ENCODE measurements around the gene COX7B2.

COX7B2 gene

DNA sequence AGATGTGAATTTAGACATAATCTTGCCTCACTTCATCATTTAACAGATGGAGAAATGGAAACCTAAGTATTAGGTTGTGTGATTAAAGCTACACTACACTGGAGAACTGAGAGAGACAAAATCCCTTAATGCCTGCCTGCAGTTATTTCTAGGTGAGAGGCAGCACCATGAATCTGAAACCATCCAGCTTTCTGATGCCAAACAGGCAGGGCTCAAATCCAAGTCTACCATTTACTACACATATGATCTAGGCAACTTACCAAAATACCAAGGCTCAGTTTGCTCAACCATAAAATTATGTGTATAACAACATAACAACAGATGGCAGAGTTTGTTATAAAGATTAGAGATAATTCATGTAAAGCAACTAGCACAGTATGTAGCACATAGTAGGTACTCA, 45.6 kb upstream of the COX7B2 start:
- Histone ChIP-seq H3K4me3 (ENCODE audit: low read length) (no peak overlapping the region), H3K36me3 (replicated peaks; ENCODE audit: insufficient read depth, low read length) (no peaks in the 10 kb centered on the region), H3K9ac (ENCODE audit: low read length) (no peak overlapping the region), H2AFZ (ENCODE audit: low read length) (no peak overlapping the region), H3K4me1 (ENCODE audit: low read length) (no peaks in the 10 kb centered on the region), H4K20me1 (ENCODE audit: insufficient read depth, low read length) (no peaks in the 10 kb centered on the region), H3K27ac (ENCODE audit: low read length) (no peak overlapping the region), H3K79me2 (ENCODE audit: low read length) (no peaks in the 10 kb centered on the region), H3K4me2 (ENCODE audit: low read depth, low read length) (no peak overlapping the region), H3K9me3 (replicated peaks; ENCODE audit: insufficient read depth, low read length) (no peaks in the 10 kb centered on the region), H3K27me3 (replicated peaks; ENCODE audit: insufficient read depth, low read length) (no peaks in the 10 kb centered on the region), H3K9me2 (replicated peaks; ENCODE audit: insufficient read depth, low read length) (no peaks in the 10 kb centered on the region), H3F3A (ENCODE audit: insufficient read depth, low read length) (no peaks in the 10 kb centered on the region)
- DNase-seq: no peak
- TF ChIP-seq, protein P1, sequence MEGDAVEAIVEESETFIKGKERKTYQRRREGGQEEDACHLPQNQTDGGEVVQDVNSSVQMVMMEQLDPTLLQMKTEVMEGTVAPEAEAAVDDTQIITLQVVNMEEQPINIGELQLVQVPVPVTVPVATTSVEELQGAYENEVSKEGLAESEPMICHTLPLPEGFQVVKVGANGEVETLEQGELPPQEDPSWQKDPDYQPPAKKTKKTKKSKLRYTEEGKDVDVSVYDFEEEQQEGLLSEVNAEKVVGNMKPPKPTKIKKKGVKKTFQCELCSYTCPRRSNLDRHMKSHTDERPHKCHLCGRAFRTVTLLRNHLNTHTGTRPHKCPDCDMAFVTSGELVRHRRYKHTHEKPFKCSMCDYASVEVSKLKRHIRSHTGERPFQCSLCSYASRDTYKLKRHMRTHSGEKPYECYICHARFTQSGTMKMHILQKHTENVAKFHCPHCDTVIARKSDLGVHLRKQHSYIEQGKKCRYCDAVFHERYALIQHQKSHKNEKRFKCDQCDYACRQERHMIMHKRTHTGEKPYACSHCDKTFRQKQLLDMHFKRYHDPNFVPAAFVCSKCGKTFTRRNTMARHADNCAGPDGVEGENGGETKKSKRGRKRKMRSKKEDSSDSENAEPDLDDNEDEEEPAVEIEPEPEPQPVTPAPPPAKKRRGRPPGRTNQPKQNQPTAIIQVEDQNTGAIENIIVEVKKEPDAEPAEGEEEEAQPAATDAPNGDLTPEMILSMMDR (IDR thresholded peaks at IDR 0.05; ENCODE audit: low read length): no peak
- TF ChIP-seq EZH2phosphoT487 (IDR thresholded peaks at IDR 0.05; ENCODE audit: low read length) (no peak), EZH2 (optimal IDR thresholded peaks at IDR 0.05; ENCODE audit: low read depth, low read length) (no peak)

DNA sequence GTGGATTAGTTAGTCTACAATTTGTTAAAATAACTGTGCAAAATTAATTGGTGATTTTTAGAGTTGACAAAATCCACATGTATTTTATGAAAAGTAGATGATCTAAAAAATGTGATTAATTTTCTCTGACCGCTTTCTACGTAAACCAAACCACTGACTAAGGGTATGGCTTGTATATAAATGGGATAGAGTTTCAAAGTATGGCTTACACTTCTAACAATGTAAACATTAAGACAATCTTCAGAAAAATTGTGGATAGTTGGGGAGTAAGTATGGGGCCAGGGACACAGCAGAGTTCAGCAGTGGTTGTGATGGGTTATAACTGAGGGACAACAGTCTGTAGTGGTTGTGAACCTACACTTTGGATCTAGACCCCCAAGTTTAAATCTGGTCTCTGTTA, 44.5 kb upstream of the COX7B2 start:
- Histone ChIP-seq H3K4me3 (ENCODE audit: low read length) (no peak overlapping the region), H3F3A (ENCODE audit: insufficient read depth, low read length) (no peaks in the 10 kb centered on the region), H3K9me3 (replicated peaks; ENCODE audit: insufficient read depth, low read length) (no peaks in the 10 kb centered on the region), H3K9me2 (replicated peaks; ENCODE audit: insufficient read depth, low read length) (no peaks in the 10 kb centered on the region), H3K9ac (ENCODE audit: low read length) (no peak overlapping the region), H3K4me2 (ENCODE audit: low read depth, low read length) (no peak overlapping the region), H3K36me3 (replicated peaks; ENCODE audit: insufficient read depth, low read length) (no peaks in the 10 kb centered on the region), H4K20me1 (ENCODE audit: insufficient read depth, low read length) (no peaks in the 10 kb centered on the region), H3K79me2 (ENCODE audit: low read length) (no peaks in the 10 kb centered on the region), H3K27ac (ENCODE audit: low read length) (no peak overlapping the region), H2AFZ (ENCODE audit: low read length) (no peak overlapping the region), H3K27me3 (replicated peaks; ENCODE audit: insufficient read depth, low read length) (no peaks in the 10 kb centered on the region), H3K4me1 (ENCODE audit: low read length) (no peaks in the 10 kb centered on the region)
- TF ChIP-seq, protein P1 (IDR thresholded peaks at IDR 0.05; ENCODE audit: low read length): no peak
- TF ChIP-seq EZH2phosphoT487 (IDR thresholded peaks at IDR 0.05; ENCODE audit: low read length): no peak
- DNase-seq: no peak

GRCh38 chr4:46952451-46952850, 43.4 kb upstream of the COX7B2 start:
- DNase-seq: no peak
- no peaks in the 10 kb centered on the region for H3K36me3 ChIP-seq (replicated peaks; ENCODE audit: insufficient read depth, low read length)
- TF ChIP-seq EZH2phosphoT487 (IDR thresholded peaks at IDR 0.05; ENCODE audit: low read length): no peak
- no peak overlapping the region for H3K4me3 ChIP-seq (ENCODE audit: low read length)
- no peak overlapping the region for H3K27ac ChIP-seq (ENCODE audit: low read length)
- no peaks in the 10 kb centered on the region for H3K9me3 ChIP-seq (replicated peaks; ENCODE audit: insufficient read depth, low read length)
- H3K27me3 ChIP-seq (replicated peaks; ENCODE audit: insufficient read depth, low read length): no peaks in the 10 kb centered on the region
- H2AFZ ChIP-seq (ENCODE audit: low read length): no peak overlapping the region
- H3K9ac ChIP-seq (ENCODE audit: low read length): no peak overlapping the region
- H3K4me1 ChIP-seq (ENCODE audit: low read length): no peaks in the 10 kb centered on the region
- no peak overlapping the region for H3K4me2 ChIP-seq (ENCODE audit: low read depth, low read length)
- H3K79me2 ChIP-seq (ENCODE audit: low read length): no peaks in the 10 kb centered on the region
- H4K20me1 ChIP-seq (ENCODE audit: insufficient read depth, low read length): no peaks in the 10 kb centered on the region
- no peaks in the 10 kb centered on the region for H3K9me2 ChIP-seq (replicated peaks; ENCODE audit: insufficient read depth, low read length)
- H3F3A ChIP-seq (ENCODE audit: insufficient read depth, low read length): no peaks in the 10 kb centered on the region

- Histone ChIP-seq H3K4me1 (ENCODE audit: low read length) (no peaks in the 10 kb centered on the region), H3K9ac (ENCODE audit: low read length) (no peak overlapping the region), H3K9me2 (replicated peaks; ENCODE audit: insufficient read depth, low read length) (no peaks in the 10 kb centered on the region), H4K20me1 (ENCODE audit: insufficient read depth, low read length) (no peaks in the 10 kb centered on the region), H3K27ac (ENCODE audit: low read length) (no peak overlapping the region), H2AFZ (ENCODE audit: low read length) (no peak overlapping the region), H3F3A (ENCODE audit: insufficient read depth, low read length) (no peaks in the 10 kb centered on the region), H3K27me3 (replicated peaks; ENCODE audit: insufficient read depth, low read length) (no peaks in the 10 kb centered on the region), H3K4me3 (ENCODE audit: low read length) (no peak overlapping the region), H3K36me3 (replicated peaks; ENCODE audit: insufficient read depth, low read length) (no peaks in the 10 kb centered on the region), H3K9me3 (replicated peaks; ENCODE audit: insufficient read depth, low read length) (no peaks in the 10 kb centered on the region), H3K79me2 (ENCODE audit: low read length) (no peaks in the 10 kb centered on the region), H3K4me2 (ENCODE audit: low read depth, low read length) (no peak overlapping the region)
- no peak for DNase-seq
- no peak for TF ChIP-seq EZH2 (optimal IDR thresholded peaks at IDR 0.05; ENCODE audit: low read depth, low read length)
- TF ChIP-seq, protein P1 (IDR thresholded peaks at IDR 0.05; ENCODE audit: low read length): no peak
- no peak for TF ChIP-seq EZH2phosphoT487 (IDR thresholded peaks at IDR 0.05; ENCODE audit: low read length)
Measured at GRCh38 chr4:46950826-46951225, 41.8 kb upstream of the COX7B2 start.

Measured in MM.1S (cell line).